ENCODE results near the gene PDAP1. TPM values are rescaled to one million over a fixed set of nuclear protein-coding genes. Genes with fewer than 3 reads are reported as not detected.

The PDAP1 gene
- total and polyA plus RNA-seq, 2 of the 13 experiments (the other 11 are each of a cell fraction or from before 2014, with no cell fraction given) = 13.0 to 100 TPM

DNA sequence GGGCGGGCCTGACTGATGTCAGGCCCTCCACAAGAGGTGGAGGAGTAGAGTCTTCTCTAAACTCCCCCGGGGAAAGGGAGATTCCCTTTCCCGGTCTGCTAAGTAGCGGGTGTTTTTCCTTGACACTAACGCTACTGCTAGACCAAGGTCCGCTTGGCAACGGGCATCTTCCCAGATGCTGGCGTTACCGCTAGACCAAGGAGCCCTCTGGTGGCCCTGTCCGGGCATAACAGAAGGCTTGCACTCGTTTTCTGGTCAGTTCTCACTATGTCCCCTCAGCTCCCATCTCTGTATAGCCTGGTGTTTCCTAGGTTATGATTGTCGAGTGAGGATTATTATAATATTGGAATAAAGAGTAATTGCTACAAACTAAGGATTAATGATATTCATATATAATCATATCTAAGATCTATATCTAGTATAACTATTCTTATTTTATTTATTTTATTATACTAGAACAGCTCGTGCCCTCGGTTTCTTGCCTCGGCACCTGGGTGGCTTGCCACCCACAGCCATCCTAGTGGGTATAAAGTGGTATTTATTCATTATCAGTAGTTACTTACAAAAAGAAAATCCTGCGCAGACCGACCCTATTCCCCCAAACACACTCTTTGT is 7.2 kb upstream of the PDAP1 start (continued):
- TF ChIP-seq, protein P1, sequence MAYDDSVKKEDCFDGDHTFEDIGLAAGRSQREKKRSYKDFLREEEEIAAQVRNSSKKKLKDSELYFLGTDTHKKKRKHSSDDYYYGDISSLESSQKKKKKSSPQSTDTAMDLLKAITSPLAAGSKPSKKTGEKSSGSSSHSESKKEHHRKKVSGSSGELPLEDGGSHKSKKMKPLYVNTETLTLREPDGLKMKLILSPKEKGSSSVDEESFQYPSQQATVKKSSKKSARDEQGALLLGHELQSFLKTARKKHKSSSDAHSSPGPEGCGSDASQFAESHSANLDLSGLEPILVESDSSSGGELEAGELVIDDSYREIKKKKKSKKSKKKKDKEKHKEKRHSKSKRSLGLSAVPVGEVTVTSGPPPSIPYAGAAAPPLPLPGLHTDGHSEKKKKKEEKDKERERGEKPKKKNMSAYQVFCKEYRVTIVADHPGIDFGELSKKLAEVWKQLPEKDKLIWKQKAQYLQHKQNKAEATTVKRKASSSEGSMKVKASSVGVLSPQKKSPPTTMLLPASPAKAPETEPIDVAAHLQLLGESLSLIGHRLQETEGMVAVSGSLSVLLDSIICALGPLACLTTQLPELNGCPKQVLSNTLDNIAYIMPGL (CRISPR knock-in tag; IDR thresholded peaks at IDR 0.05; ENCODE audit: borderline replicate concordance in 1 of 2, low read depth in 1 of 2) = peak in 1 of 2 experiments; percentile 49; a peak in 1 of 4 replicates
- TF ChIP-seq HOXA3 (CRISPR knock-in tag; IDR thresholded peaks at IDR 0.05) (peak; percentile 32; the same call in 1 of the 2 replicates), ZMYM4 (CRISPR knock-in tag; IDR thresholded peaks at IDR 0.05) (peak; percentile 50; the same call in 1 of the 2 replicates), THAP11 (CRISPR knock-in tag; IDR thresholded peaks at IDR 0.05) (0 out of 2 replicates have a peak, but pooled peaks have one; percentile 18), RAD21 (CRISPR knock-in tag; IDR thresholded peaks at IDR 0.05) (peak; percentile 54), GATAD1 (CRISPR knock-in tag; IDR thresholded peaks at IDR 0.05) (0 out of 2 replicates have a peak, but pooled peaks have one; percentile 32), HDAC2 (CRISPR knock-in tag; IDR thresholded peaks at IDR 0.05) (peak; percentile 27; the same call in 1 of the 2 replicates), FOSL2 (CRISPR knock-in tag; IDR thresholded peaks at IDR 0.05) (0 out of 2 replicates have a peak, but pooled peaks have one; percentile 9), ZBTB38 (CRISPR knock-in tag; IDR thresholded peaks at IDR 0.05) (peak; percentile 86), HNF4A (CRISPR knock-in tag; IDR thresholded peaks at IDR 0.05) (peak; percentile 74), ZNF205 (CRISPR knock-in tag; IDR thresholded peaks at IDR 0.05) (0 out of 2 replicates have a peak, but pooled peaks have one; percentile 46), ZNF264 (CRISPR knock-in tag; IDR thresholded peaks at IDR 0.05) (peak; percentile 26; the same call in 1 of the 2 replicates), SALL1 (CRISPR knock-in tag; IDR thresholded peaks at IDR 0.05) (peak; percentile 37; the same call in 1 of the 2 replicates), SMC3 (IDR thresholded peaks at IDR 0.05; ENCODE audit: low read length) (peak; percentile 32; the same call in 1 of the 2 replicates), ZNF335 (CRISPR knock-in tag; IDR thresholded peaks at IDR 0.05) (peak; percentile 85)
- TF ChIP-seq, protein P2, sequence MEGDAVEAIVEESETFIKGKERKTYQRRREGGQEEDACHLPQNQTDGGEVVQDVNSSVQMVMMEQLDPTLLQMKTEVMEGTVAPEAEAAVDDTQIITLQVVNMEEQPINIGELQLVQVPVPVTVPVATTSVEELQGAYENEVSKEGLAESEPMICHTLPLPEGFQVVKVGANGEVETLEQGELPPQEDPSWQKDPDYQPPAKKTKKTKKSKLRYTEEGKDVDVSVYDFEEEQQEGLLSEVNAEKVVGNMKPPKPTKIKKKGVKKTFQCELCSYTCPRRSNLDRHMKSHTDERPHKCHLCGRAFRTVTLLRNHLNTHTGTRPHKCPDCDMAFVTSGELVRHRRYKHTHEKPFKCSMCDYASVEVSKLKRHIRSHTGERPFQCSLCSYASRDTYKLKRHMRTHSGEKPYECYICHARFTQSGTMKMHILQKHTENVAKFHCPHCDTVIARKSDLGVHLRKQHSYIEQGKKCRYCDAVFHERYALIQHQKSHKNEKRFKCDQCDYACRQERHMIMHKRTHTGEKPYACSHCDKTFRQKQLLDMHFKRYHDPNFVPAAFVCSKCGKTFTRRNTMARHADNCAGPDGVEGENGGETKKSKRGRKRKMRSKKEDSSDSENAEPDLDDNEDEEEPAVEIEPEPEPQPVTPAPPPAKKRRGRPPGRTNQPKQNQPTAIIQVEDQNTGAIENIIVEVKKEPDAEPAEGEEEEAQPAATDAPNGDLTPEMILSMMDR (CRISPR knock-in tag; IDR thresholded peaks at IDR 0.05) = peak; percentile 82
- TF ChIP-seq, protein P3, sequence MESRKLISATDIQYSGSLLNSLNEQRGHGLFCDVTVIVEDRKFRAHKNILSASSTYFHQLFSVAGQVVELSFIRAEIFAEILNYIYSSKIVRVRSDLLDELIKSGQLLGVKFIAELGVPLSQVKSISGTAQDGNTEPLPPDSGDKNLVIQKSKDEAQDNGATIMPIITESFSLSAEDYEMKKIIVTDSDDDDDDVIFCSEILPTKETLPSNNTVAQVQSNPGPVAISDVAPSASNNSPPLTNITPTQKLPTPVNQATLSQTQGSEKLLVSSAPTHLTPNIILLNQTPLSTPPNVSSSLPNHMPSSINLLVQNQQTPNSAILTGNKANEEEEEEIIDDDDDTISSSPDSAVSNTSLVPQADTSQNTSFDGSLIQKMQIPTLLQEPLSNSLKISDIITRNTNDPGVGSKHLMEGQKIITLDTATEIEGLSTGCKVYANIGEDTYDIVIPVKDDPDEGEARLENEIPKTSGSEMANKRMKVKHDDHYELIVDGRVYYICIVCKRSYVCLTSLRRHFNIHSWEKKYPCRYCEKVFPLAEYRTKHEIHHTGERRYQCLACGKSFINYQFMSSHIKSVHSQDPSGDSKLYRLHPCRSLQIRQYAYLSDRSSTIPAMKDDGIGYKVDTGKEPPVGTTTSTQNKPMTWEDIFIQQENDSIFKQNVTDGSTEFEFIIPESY (CRISPR knock-in tag; IDR thresholded peaks at IDR 0.05) = peak; percentile 100
- TF ChIP-seq, protein P4, sequence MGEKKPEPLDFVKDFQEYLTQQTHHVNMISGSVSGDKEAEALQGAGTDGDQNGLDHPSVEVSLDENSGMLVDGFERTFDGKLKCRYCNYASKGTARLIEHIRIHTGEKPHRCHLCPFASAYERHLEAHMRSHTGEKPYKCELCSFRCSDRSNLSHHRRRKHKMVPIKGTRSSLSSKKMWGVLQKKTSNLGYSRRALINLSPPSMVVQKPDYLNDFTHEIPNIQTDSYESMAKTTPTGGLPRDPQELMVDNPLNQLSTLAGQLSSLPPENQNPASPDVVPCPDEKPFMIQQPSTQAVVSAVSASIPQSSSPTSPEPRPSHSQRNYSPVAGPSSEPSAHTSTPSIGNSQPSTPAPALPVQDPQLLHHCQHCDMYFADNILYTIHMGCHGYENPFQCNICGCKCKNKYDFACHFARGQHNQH (CRISPR knock-in tag; IDR thresholded peaks at IDR 0.05) = 0 out of 2 replicates have a peak, but pooled peaks have one; percentile 44
- TF ChIP-seq, protein P5, sequence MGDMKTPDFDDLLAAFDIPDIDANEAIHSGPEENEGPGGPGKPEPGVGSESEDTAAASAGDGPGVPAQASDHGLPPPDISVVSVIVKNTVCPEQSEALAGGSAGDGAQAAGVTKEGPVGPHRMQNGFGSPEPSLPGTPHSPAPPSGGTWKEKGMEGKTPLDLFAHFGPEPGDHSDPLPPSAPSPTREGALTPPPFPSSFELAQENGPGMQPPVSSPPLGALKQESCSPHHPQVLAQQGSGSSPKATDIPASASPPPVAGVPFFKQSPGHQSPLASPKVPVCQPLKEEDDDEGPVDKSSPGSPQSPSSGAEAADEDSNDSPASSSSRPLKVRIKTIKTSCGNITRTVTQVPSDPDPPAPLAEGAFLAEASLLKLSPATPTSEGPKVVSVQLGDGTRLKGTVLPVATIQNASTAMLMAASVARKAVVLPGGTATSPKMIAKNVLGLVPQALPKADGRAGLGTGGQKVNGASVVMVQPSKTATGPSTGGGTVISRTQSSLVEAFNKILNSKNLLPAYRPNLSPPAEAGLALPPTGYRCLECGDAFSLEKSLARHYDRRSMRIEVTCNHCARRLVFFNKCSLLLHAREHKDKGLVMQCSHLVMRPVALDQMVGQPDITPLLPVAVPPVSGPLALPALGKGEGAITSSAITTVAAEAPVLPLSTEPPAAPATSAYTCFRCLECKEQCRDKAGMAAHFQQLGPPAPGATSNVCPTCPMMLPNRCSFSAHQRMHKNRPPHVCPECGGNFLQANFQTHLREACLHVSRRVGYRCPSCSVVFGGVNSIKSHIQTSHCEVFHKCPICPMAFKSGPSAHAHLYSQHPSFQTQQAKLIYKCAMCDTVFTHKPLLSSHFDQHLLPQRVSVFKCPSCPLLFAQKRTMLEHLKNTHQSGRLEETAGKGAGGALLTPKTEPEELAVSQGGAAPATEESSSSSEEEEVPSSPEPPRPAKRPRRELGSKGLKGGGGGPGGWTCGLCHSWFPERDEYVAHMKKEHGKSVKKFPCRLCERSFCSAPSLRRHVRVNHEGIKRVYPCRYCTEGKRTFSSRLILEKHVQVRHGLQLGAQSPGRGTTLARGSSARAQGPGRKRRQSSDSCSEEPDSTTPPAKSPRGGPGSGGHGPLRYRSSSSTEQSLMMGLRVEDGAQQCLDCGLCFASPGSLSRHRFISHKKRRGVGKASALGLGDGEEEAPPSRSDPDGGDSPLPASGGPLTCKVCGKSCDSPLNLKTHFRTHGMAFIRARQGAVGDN (CRISPR knock-in tag; IDR thresholded peaks at IDR 0.05) = peak; percentile 29; the same call in 1 of the 2 replicates
